ENCODE measurements around the gene PBX3. TPM values are rescaled to one million over a fixed set of nuclear protein-coding genes. Genes with fewer than 3 reads are reported as not detected.

The PBX3 gene
- total RNA-seq, 3 donors from 2014 or later (not counting 1 experiment from before 2014, with no cell fraction given): 42.1 to 46.9 (median 44.6) TPM

DNA sequence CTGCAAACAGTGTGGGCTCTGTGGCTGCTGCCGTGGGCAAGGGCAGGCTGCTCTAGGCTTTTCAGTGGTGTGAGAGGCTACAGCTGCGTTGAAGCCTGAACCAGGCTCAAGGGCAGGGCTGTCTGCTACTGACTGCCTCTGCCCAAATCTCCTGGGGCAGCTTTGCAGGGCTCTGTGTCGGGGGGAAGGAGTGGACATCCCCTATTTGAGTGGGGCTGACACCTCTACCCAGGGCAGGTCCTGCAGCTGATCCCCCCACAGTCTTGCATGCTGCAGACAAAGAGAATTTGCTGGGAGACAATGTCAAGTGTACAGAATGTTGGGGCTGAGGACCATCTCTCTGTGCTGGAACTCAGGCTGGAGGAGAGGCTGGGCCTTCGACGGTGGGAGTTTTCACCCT, 240.2 kb downstream of the PBX3 start:
- Mint-ChIP-seq H3K4me3 (no peak overlapping the region), H3K9me3 (peaks cover 0 to 5% of the 10 kb centered on the region in 2 donors), H3K27ac (no peak overlapping the region), H3K4me1 (no peaks in the 10 kb centered on the region), H3K27me3 (ENCODE audit: low read depth in 2 of 2) (peaks cover 0 to under 1% of the 10 kb centered on the region in 2 donors), H3K36me3 (no peaks in the 10 kb centered on the region)
- H3K4me1 ChIP-seq (ENCODE audit: control insufficient read depth, insufficient read depth, low read length): no peaks in the 10 kb centered on the region
- H3K9me3 ChIP-seq (ENCODE audit: control insufficient read depth, insufficient read depth, low read length): no peaks in the 10 kb centered on the region
- intact Hi-C loops (cut with micrococcal nuclease): no loop called here
- H3K27ac ChIP-seq (ENCODE audit: low read length): no peak overlapping the region
- TF ChIP-seq, protein P1, sequence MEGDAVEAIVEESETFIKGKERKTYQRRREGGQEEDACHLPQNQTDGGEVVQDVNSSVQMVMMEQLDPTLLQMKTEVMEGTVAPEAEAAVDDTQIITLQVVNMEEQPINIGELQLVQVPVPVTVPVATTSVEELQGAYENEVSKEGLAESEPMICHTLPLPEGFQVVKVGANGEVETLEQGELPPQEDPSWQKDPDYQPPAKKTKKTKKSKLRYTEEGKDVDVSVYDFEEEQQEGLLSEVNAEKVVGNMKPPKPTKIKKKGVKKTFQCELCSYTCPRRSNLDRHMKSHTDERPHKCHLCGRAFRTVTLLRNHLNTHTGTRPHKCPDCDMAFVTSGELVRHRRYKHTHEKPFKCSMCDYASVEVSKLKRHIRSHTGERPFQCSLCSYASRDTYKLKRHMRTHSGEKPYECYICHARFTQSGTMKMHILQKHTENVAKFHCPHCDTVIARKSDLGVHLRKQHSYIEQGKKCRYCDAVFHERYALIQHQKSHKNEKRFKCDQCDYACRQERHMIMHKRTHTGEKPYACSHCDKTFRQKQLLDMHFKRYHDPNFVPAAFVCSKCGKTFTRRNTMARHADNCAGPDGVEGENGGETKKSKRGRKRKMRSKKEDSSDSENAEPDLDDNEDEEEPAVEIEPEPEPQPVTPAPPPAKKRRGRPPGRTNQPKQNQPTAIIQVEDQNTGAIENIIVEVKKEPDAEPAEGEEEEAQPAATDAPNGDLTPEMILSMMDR (IDR thresholded peaks at IDR 0.05): no peak
- no peaks in the 10 kb centered on the region for H3K27me3 ChIP-seq (ENCODE audit: control insufficient read depth, insufficient read depth, low read length)
- H3K36me3 ChIP-seq (ENCODE audit: control insufficient read depth, insufficient read depth, low read length): no peaks in the 10 kb centered on the region
- H3K4me3 ChIP-seq (ENCODE audit: low read length): no peak overlapping the region
- DNase-seq (no peak), ATAC-seq (no peak)
- 84% methylated on average over 5 of the region's 5 CpGs for WGBS (ENCODE audit: insufficient coverage)

DNA sequence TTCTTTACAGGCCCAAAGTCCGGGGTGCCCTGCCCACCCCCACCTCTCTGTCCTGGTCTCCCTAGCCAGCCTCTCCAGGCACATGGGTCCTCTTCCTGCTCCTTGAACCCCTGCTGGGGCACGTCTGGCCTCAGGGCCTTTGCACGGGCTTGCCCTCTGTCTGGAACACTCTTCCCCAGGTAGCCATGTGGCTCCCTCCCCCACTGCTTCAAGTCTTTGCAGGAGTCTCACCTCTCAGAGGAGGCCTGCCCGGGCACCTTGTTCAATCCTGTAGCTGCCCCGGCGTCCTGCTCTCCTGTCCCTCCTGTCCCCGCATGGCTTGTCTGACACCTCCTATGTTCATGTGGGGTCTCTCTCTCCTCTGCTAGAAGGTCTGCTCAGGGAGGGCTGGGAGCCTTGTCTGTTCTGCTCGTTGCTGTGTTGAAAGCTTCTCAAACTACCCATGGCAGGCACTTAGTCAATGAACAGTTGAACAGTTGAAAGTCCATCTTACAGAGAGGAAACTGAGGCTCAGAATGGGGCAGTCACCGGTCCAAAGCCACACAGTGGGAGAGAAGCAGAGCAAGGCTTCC, 241.4 kb downstream of the PBX3 start:
- no peak for ATAC-seq

DNA sequence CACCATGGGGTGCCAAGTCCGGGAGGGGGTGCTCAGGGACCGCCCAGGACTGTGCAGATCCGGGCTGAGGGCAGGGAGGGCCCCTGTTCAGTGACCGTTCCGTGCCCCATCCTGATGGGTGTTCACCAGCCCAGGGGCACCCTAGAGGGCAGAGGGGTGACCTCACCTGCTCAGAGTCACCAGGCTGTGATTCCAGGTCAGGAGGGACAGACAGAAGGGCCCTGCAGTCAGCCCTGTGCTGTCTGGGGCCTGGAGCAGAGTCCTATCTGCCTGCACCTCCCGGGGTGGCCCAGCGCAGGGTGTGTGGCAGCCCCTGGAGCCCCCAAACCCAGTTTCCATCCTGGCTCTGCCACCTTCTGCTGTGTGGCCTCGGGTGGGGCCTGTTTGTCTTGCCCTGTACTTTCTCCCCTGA, 241.9 kb downstream of the PBX3 start:
- ATAC-seq (no peak), DNase-seq (no peak)
- no peaks in the 10 kb centered on the region for H3K9me3 ChIP-seq (ENCODE audit: control insufficient read depth, insufficient read depth, low read length)
- H3K27ac ChIP-seq (ENCODE audit: low read length): no peak overlapping the region
- Mint-ChIP-seq H3K4me1 (no peaks in the 10 kb centered on the region), H3K27ac (no peak overlapping the region), H3K9me3 (peaks cover 0 to 5% of the 10 kb centered on the region in 2 donors), H3K27me3 (ENCODE audit: low read depth in 2 of 2) (no peaks in the 10 kb centered on the region), H3K36me3 (no peaks in the 10 kb centered on the region), H3K4me3 (no peak overlapping the region)
- no peaks in the 10 kb centered on the region for H3K27me3 ChIP-seq (ENCODE audit: control insufficient read depth, insufficient read depth, low read length)
- TF ChIP-seq, protein P1 (IDR thresholded peaks at IDR 0.05): no peak
- 85% methylated on average over 8 of the region's 8 CpGs for WGBS (ENCODE audit: insufficient coverage)
- H3K4me3 ChIP-seq (ENCODE audit: low read length): no peak overlapping the region
- no peaks in the 10 kb centered on the region for H3K4me1 ChIP-seq (ENCODE audit: control insufficient read depth, insufficient read depth, low read length)
- no peaks in the 10 kb centered on the region for H3K36me3 ChIP-seq (ENCODE audit: control insufficient read depth, insufficient read depth, low read length)
- intact Hi-C loops (cut with micrococcal nuclease): no loop called here

More for the DNA sequence above, 241.4 kb downstream of the PBX3 start:
- intact Hi-C loops (cut with micrococcal nuclease): no loop called here
- no peaks in the 10 kb centered on the region for H3K36me3 Mint-ChIP-seq
- H3K27me3 ChIP-seq (ENCODE audit: control insufficient read depth, insufficient read depth, low read length): no peaks in the 10 kb centered on the region
- no peaks in the 10 kb centered on the region for H3K4me1 Mint-ChIP-seq
- whole genome bisulfite sequencing (ENCODE audit: insufficient coverage): 84% methylated on average over 9 of the region's 9 CpGs
- no peak overlapping the region for H3K4me3 ChIP-seq (ENCODE audit: low read length)
- H3K27me3 Mint-ChIP-seq (ENCODE audit: low read depth in 2 of 2): no peaks in the 10 kb centered on the region
- no peaks in the 10 kb centered on the region for H3K9me3 ChIP-seq (ENCODE audit: control insufficient read depth, insufficient read depth, low read length)
- H3K36me3 ChIP-seq (ENCODE audit: control insufficient read depth, insufficient read depth, low read length): no peaks in the 10 kb centered on the region
- no peaks in the 10 kb centered on the region for H3K4me1 ChIP-seq (ENCODE audit: control insufficient read depth, insufficient read depth, low read length)
- no peak for DNase-seq
- TF ChIP-seq, protein P1 (IDR thresholded peaks at IDR 0.05): no peak
- H3K4me3 Mint-ChIP-seq: no peak overlapping the region
- no peak overlapping the region for H3K27ac ChIP-seq (ENCODE audit: low read length)
- peaks cover 0 to 5% of the 10 kb centered on the region in 2 donors for H3K9me3 Mint-ChIP-seq
- H3K27ac Mint-ChIP-seq: no peak overlapping the region

All from natural killer cell (primary cell).